Endothelial cell of umbilical vein (primary cell): Measurements from ENCODE around the gene SERPINA1. TPM values are rescaled to one million over a fixed set of nuclear protein-coding genes. Genes with fewer than 3 reads are reported as not detected.

ENCODE experiments used
- BruUV-seq: library from RNA; stranded (reverse); fragments of 400-500 nt; replicated peaks from 2 replicates; lab custom pipeline; 2021; lab: Mats Ljungman, UMichigan
- CTCF ChIA-PET: fragments of 300-600, 350-600 bp; sonication (Branson Sonifier 250); formaldehyde crosslinking; loops from one replicate; lab custom pipeline; 2021; ENCODE audit warnings: antibody characterized with exemption, inconsistent platforms; lab: Charles Lee
- POLR2A ChIA-PET: fragments of 300-600, 350-600 bp; sonication (Branson Sonifier 250); formaldehyde crosslinking; loops from one replicate; lab custom pipeline; 2021; ENCODE audit warnings: antibody characterized with exemption, inconsistent platforms; lab: Charles Lee
- DNase-seq: peaks from one replicate; pipeline ENCODE4 v3.0.0-alpha.2; 2011; ENCODE audit warnings: low read depth, low spot score
- FAIRE-seq: peaks from 2 replicates; lab custom pipeline; 2011; peaks lifted over from hg19 to GRCh38; lab: Jason Lieb, UNC
- H2AFZ ChIP-seq: 2 replicates; pipeline ENCODE4 v1.6.0; 2012; ENCODE audit warnings: low read depth, low read length, control low read depth, inconsistent platforms
- H3K27ac ChIP-seq: 2 replicates; pipeline ENCODE4 v1.5.1; 2011; ENCODE audit warnings: low read depth, mild to moderate bottlenecking, control low read depth, low read length, moderate library complexity; ENCODE audit not compliant: insufficient read depth
- H3K27me3 ChIP-seq, 2 experiments: 2 replicates each; pipeline versions ENCODE4 v1.6.0 to v1.6.1; 2011; ENCODE audit warnings: low read length in 2 of 2, mixed read lengths in 1 of 2; ENCODE audit not compliant: control insufficient read depth in 2 of 2, insufficient read depth in 2 of 2
- H3K36me3 ChIP-seq, 2 experiments: 2 replicates in 1 of 2; 3 replicates in 1 of 2; pipeline ENCODE4 v1.5.1; 2011; ENCODE audit warnings: low read length in 2 of 2, mild to moderate bottlenecking in 1 of 2, moderate library complexity in 1 of 2; ENCODE audit not compliant: control insufficient read depth in 2 of 2, insufficient read depth in 2 of 2; ENCODE audit errors: extremely low read depth in 1 of 2
- H3K4me1 ChIP-seq: 3 replicates; pipeline ENCODE4 v1.5.1; 2011; ENCODE audit warnings: mild to moderate bottlenecking, low read length; ENCODE audit not compliant: control insufficient read depth, insufficient read depth; ENCODE audit errors: extremely low read depth
- H3K4me2 ChIP-seq: 2 replicates; pipeline ENCODE4 v1.6.1; 2011; ENCODE audit warnings: low read length, control low read depth, mixed read lengths; ENCODE audit not compliant: insufficient read depth
- H3K4me3 ChIP-seq, 3 experiments: fragments of 200-600 bp in 1 of 3; sonication (generic), shearing (Covaris generic) in 1 of 3; replicated peaks in 1 of 3; 2 replicates each; pipeline ENCODE4 v1.5.1; 2011 to 2016; ENCODE audit warnings: control low read depth in 3 of 3, low read length in 3 of 3, mild to moderate bottlenecking in 2 of 3, inconsistent platforms in 1 of 3, low read depth in 1 of 3, moderate library complexity in 1 of 3; ENCODE audit not compliant: insufficient read depth in 1 of 3
- H3K79me2 ChIP-seq: 2 replicates; pipeline ENCODE4 v1.6.0; 2012; ENCODE audit warnings: low read length, inconsistent platforms; ENCODE audit not compliant: control insufficient read depth, insufficient read depth
- H3K9ac ChIP-seq: replicated peaks from 2 replicates; pipeline ENCODE3; 2011; ENCODE audit warnings: low read length, control low read depth; ENCODE audit not compliant: insufficient read depth; ENCODE audit errors: extremely low read depth
- H3K9me1 ChIP-seq: replicated peaks from 3 replicates; pipeline ENCODE4 v1.6.0; 2011; ENCODE audit warnings: mild to moderate bottlenecking, low read length; ENCODE audit not compliant: control insufficient read depth, insufficient read depth; ENCODE audit errors: extremely low read depth
- H3K9me3 ChIP-seq: replicated peaks from 2 replicates; pipeline ENCODE4 v1.5.1; 2012; ENCODE audit warnings: low read length, inconsistent platforms; ENCODE audit not compliant: control insufficient read depth, insufficient read depth
- H4K20me1 ChIP-seq: replicated peaks from 2 replicates; pipeline ENCODE3; 2011; ENCODE audit warnings: mild to moderate bottlenecking, low read length; ENCODE audit not compliant: control insufficient read depth, insufficient read depth; ENCODE audit errors: extremely low read depth
- CTCF ChIP-seq, 2 donors: IDR thresholded peaks; 1 replicate in 1 of 2; 2 replicates in 1 of 2; pipeline ENCODE4 v1.5.1; 2011; ENCODE audit warnings: low read length in 2 of 2, mild to moderate bottlenecking in 2 of 2, moderate library complexity in 2 of 2, control low read depth in 1 of 2, inconsistent platforms in 1 of 2, low read depth in 1 of 2; ENCODE audit not compliant: insufficient read depth in 1 of 2; ENCODE audit errors: extremely low read depth in 1 of 2
- EZH2 ChIP-seq: IDR thresholded peaks from 2 replicates; pipeline ENCODE4 v1.6.1; 2012; ENCODE audit warnings: borderline replicate concordance, low read depth, mild to moderate bottlenecking, moderate library complexity, low read length, inconsistent platforms; ENCODE audit not compliant: severe bottlenecking
- FOS ChIP-seq: IDR thresholded peaks from 2 replicates; pipeline ENCODE4 v1.6.1; 2011; ENCODE audit warnings: mild to moderate bottlenecking, low read length, moderate library complexity, borderline replicate concordance; ENCODE audit not compliant: insufficient read depth
- GATA2 ChIP-seq: IDR thresholded peaks from 2 replicates; pipeline ENCODE4 v1.7.0; 2011; ENCODE audit warnings: low read depth, mild to moderate bottlenecking, moderate library complexity, mixed read lengths, low read length; ENCODE audit not compliant: insufficient read length, insufficient read depth
- JUN ChIP-seq: IDR thresholded peaks from 2 replicates; pipeline ENCODE4 v1.6.1; 2011; ENCODE audit warnings: borderline replicate concordance, low read depth; ENCODE audit not compliant: insufficient read length, insufficient read depth
- MAX ChIP-seq: IDR thresholded peaks from 2 replicates; pipeline ENCODE4 v1.6.1; 2011; ENCODE audit not compliant: insufficient read depth, insufficient read length
- MYC ChIP-seq: IDR thresholded peaks from one replicate; pipeline ENCODE4 v1.6.1; 2011; ENCODE audit warnings: mild to moderate bottlenecking, low read depth, low read length
- POLR2A ChIP-seq: IDR thresholded peaks from 2 replicates; pipeline ENCODE4 v1.6.1; 2012; ENCODE audit warnings: low read depth, mild to moderate bottlenecking, control low read depth, low read length
- POLR2AphosphoS5 ChIP-seq: IDR thresholded peaks from 2 replicates; pipeline ENCODE4 v1.6.1; 2012; ENCODE audit warnings: low read depth, mild to moderate bottlenecking, control low read depth, low read length, moderate library complexity; ENCODE audit not compliant: insufficient read depth
- dilution Hi-C: fragments of 300-500 bp; cut with MboI; formaldehyde crosslinking; loops from one replicate; pipeline ENCODE4 v1.15.0; 2019; ENCODE audit warnings: low sequenced_read_pairs; ENCODE audit not compliant: extremely low pct_ligation_motif_present
- intact Hi-C: fragments of 100-400 bp; cut with micrococcal nuclease; formaldehyde crosslinking; loops from one replicate; pipeline ENCODE4 v1.10.0; 2022
- polyA plus RNA-seq, 4 experiments: library from polyadenylated mRNA; depleted of rRNA in 3 of 4; stranded (reverse) in 3 of 4; unstranded in 1 of 4; fragments of >200 nt; gene quantifications; 2 replicates each; pipeline versions ENCODE4 v1.2.1 to v1.2.3, GENCODE V29; 2011 to 2012; ENCODE audit warnings: missing spikeins in 1 of 4
- total RNA-seq: library from RNA; stranded (reverse); gene quantifications from 2 replicates; pipeline ENCODE4 v1.2.3, GENCODE V29; 2021

The SERPINA1 gene
- total and polyA plus RNA-seq, 2 donors (not counting 3 experiments of a cell fraction or from before 2014, with no cell fraction given) = not detected

- Histone ChIP-seq H3K4me3 (no peak overlapping the region), H3K4me1 (no peaks in the 10 kb centered on the region), H3K9ac (no peak overlapping the region), H3K27ac (no peak overlapping the region), H3K4me2 (no peak overlapping the region), H2AFZ (no peak overlapping the region), H3K79me2 (no peaks in the 10 kb centered on the region), H3K9me1 (no peaks in the 10 kb centered on the region), H3K27me3 (no peaks in the 10 kb centered on the region), H4K20me1 (no peaks in the 10 kb centered on the region), H3K36me3 (no peaks in the 10 kb centered on the region), H3K9me3 (no peaks in the 10 kb centered on the region)
- DNase-seq = no peak
- no peak for FAIRE-seq
- TF ChIP-seq JUN = no peak
- TF ChIP-seq POLR2AphosphoS5 = no peak
- no peak for TF ChIP-seq EZH2
- TF ChIP-seq MAX = no peak
- TF ChIP-seq CTCF (IDR thresholded peaks at IDR 0.05; ENCODE audit: extremely low read depth in 1 of 2, insufficient read depth in 1 of 2, low read depth in 1 of 2, low read length in 2 of 2) = no peak
- no peak for TF ChIP-seq GATA2
- no peak for TF ChIP-seq MYC
- TF ChIP-seq POLR2A = no peak
- TF ChIP-seq FOS = no peak
- BruUV-seq = no TSS peak
- dilution Hi-C loops = no loop called here
- intact Hi-C loops = no loop called here
- CTCF ChIA-PET = no interaction called here
- POLR2A ChIA-PET = no interaction called here
These were observed 27.3 kb downstream of the SERPINA1 start for GRCh38 chr14:94360945-94361565.
